ENCODE data around the gene TMEM52B. TPM values are rescaled to one million over a fixed set of nuclear protein-coding genes. Genes with fewer than 3 reads are reported as not detected.

Gene TMEM52B
- total and polyA plus RNA-seq, 2 of the 13 experiments (the other 11 are each of a cell fraction or from before 2014, with no cell fraction given) = not detected

DNA sequence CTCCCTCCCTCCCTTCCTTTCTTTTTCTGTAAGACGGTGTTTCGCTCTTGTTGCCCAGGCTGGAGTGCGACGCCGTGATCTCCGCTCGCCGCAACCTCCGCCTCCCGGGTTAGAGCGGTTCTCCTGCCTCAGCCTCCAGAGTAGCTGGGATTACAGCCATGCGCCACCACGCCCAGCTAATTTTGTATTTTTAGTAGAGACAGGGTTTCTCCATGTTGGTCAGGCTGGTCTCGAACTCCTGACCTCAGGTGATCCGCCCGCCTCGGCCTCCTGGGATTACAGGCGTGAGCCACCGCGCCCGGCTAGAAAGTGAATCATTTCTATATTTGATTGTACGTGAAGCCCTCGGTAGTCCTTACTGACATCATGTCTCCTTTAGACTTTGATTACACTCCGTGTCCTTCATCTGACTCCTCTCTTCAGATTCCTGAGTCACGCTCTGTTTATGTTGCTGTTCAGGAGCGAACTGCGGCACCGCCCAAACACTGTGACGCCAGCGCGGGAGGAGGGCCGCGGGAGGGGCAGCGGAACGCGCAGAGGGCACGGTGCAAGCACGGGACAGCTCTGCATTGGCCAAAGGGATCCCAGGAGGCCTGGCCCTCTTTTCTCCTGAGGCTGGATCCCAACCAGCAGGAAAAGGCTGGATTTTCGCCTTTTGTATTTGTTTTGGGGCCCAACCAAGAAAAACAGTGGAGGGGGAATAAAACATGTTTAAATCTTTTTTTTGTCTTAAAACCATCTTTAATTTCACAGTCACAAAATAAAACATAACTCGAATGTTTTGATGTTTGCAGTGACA, 33.3 kb downstream of the TMEM52B start (continued):
- TF ChIP-seq EED (CRISPR knock-in tag; IDR thresholded peaks at IDR 0.05) = no peak
- peak; percentile 67; the same call in 1 of the 2 replicates for TF ChIP-seq YEATS2 (CRISPR knock-in tag; IDR thresholded peaks at IDR 0.05; ENCODE audit: borderline replicate concordance)
- TF ChIP-seq ZNF550 (CRISPR knock-in tag; IDR thresholded peaks at IDR 0.05; ENCODE audit: borderline replicate concordance) = no peak
- TF ChIP-seq HNF4G (IDR thresholded peaks at IDR 0.05; ENCODE audit: borderline replicate concordance, low read depth, low read length) = no peak
- no peak; the same call in 1 of the 2 replicates for TF ChIP-seq HNF4G (CRISPR knock-in tag; IDR thresholded peaks at IDR 0.05; ENCODE audit: borderline replicate concordance, low read depth)
- TF ChIP-seq ZNF138 (CRISPR knock-in tag; IDR thresholded peaks at IDR 0.05; ENCODE audit: low read depth) = no peak
- TF ChIP-seq WIZ (CRISPR knock-in tag; IDR thresholded peaks at IDR 0.05) = no peak
- peak; percentile 54; the same call in 1 of the 2 replicates for TF ChIP-seq HIVEP1 (CRISPR knock-in tag; IDR thresholded peaks at IDR 0.05)
- TF ChIP-seq ZSCAN25 (CRISPR knock-in tag; IDR thresholded peaks at IDR 0.05) = no peak; the same call in 1 of the 2 replicates
- peak; percentile 73 for TF ChIP-seq SP5 (CRISPR knock-in tag; IDR thresholded peaks at IDR 0.05; ENCODE audit: borderline replicate concordance, low read depth)
- no peak for TF ChIP-seq ZNF83 (CRISPR knock-in tag; IDR thresholded peaks at IDR 0.05; ENCODE audit: borderline replicate concordance)
- TF ChIP-seq ZNF10 (CRISPR knock-in tag; IDR thresholded peaks at IDR 0.05; ENCODE audit: borderline replicate concordance, low read depth) = no peak
- TF ChIP-seq, protein P1, sequence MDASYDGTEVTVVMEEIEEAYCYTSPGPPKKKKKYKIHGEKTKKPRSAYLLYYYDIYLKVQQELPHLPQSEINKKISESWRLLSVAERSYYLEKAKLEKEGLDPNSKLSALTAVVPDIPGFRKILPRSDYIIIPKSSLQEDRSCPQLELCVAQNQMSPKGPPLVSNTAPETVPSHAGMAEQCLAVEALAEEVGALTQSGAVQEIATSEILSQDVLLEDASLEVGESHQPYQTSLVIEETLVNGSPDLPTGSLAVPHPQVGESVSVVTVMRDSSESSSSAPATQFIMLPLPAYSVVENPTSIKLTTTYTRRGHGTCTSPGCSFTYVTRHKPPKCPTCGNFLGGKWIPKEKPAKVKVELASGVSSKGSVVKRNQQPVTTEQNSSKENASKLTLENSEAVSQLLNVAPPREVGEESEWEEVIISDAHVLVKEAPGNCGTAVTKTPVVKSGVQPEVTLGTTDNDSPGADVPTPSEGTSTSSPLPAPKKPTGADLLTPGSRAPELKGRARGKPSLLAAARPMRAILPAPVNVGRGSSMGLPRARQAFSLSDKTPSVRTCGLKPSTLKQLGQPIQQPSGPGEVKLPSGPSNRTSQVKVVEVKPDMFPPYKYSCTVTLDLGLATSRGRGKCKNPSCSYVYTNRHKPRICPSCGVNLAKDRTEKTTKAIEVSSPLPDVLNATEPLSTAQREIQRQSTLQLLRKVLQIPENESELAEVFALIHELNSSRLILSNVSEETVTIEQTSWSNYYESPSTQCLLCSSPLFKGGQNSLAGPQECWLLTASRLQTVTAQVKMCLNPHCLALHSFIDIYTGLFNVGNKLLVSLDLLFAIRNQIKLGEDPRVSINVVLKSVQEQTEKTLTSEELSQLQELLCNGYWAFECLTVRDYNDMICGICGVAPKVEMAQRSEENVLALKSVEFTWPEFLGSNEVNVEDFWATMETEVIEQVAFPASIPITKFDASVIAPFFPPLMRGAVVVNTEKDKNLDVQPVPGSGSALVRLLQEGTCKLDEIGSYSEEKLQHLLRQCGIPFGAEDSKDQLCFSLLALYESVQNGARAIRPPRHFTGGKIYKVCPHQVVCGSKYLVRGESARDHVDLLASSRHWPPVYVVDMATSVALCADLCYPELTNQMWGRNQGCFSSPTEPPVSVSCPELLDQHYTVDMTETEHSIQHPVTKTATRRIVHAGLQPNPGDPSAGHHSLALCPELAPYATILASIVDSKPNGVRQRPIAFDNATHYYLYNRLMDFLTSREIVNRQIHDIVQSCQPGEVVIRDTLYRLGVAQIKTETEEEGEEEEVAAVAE (CRISPR knock-in tag; IDR thresholded peaks at IDR 0.05; ENCODE audit: borderline replicate concordance) = 0 out of 2 replicates have a peak, but pooled peaks have one; percentile 25
- TF ChIP-seq SMARCE1 (IDR thresholded peaks at IDR 0.05; ENCODE audit: borderline replicate concordance) = no peak
- TF ChIP-seq ZNF747 (CRISPR knock-in tag; IDR thresholded peaks at IDR 0.05; ENCODE audit: borderline replicate concordance) = no peak
- TF ChIP-seq PHF21A (CRISPR knock-in tag; IDR thresholded peaks at IDR 0.05) = peak; percentile 82; the same call in 1 of the 2 replicates
- TF ChIP-seq, protein P2, sequence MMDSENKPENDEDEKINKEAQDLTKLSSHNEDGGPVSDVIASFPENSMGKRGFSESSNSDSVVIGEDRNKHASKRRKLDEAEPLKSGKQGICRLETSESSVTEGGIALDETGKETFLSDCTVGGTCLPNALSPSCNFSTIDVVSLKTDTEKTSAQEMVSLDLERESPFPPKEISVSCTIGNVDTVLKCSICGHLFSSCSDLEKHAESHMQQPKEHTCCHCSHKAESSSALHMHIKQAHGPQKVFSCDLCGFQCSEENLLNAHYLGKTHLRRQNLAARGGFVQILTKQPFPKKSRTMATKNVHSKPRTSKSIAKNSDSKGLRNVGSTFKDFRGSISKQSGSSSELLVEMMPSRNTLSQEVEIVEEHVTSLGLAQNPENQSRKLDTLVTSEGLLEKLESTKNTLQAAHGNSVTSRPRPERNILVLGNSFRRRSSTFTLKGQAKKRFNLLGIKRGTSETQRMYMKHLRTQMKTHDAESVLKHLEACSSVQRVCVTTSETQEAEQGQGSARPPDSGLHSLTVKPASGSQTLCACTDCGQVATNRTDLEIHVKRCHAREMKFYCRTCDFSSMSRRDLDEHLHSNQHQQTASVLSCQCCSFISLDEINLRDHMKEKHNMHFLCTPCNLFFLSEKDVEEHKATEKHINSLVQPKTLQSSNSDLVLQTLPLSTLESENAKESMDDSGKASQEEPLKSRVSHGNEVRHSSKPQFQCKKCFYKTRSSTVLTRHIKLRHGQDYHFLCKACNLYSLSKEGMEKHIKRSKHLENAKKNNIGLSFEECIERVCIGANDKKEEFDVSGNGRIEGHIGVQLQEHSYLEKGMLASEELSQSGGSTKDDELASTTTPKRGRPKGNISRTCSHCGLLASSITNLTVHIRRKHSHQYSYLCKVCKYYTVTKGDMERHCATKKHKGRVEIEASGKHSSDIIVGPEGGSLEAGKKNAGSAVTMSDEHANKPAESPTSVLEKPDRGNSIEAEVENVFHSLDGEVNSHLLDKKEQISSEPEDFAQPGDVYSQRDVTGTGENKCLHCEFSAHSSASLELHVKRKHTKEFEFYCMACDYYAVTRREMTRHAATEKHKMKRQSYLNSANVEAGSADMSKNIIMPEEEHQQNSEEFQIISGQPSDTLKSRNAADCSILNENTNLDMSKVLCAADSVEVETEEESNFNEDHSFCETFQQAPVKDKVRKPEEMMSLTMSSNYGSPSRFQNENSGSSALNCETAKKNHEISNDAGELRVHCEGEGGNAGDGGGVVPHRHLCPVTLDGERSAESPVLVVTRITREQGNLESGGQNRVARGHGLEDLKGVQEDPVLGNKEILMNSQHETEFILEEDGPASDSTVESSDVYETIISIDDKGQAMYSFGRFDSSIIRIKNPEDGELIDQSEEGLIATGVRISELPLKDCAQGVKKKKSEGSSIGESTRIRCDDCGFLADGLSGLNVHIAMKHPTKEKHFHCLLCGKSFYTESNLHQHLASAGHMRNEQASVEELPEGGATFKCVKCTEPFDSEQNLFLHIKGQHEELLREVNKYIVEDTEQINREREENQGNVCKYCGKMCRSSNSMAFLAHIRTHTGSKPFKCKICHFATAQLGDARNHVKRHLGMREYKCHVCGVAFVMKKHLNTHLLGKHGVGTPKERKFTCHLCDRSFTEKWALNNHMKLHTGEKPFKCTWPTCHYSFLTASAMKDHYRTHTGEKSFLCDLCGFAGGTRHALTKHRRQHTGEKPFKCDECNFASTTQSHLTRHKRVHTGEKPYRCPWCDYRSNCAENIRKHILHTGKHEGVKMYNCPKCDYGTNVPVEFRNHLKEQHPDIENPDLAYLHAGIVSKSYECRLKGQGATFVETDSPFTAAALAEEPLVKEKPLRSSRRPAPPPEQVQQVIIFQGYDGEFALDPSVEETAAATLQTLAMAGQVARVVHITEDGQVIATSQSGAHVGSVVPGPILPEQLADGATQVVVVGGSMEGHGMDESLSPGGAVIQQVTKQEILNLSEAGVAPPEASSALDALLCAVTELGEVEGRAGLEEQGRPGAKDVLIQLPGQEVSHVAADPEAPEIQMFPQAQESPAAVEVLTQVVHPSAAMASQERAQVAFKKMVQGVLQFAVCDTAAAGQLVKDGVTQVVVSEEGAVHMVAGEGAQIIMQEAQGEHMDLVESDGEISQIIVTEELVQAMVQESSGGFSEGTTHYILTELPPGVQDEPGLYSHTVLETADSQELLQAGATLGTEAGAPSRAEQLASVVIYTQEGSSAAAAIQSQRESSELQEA (CRISPR knock-in tag; IDR thresholded peaks at IDR 0.05; ENCODE audit: not compliant biosample characterization) = no peak

Data from HepG2 (cell line).